Osteocyte (in vitro differentiated cells): ENCODE data around the gene SLC47A1. TPM values are rescaled to one million over a fixed set of nuclear protein-coding genes. Genes with fewer than 3 reads are reported as not detected.

ENCODE experiments used
- DNase-seq: peaks from one replicate; pipeline ENCODE4 v3.0.0; 2021; ENCODE audit warnings: mixed read lengths; ENCODE audit not compliant: unreplicated experiment; ENCODE audit errors: extremely low spot score
- H3K27ac Mint-ChIP-seq: one replicate; pipeline ENCODE4 v1.8.0; 2021; ENCODE audit warnings: mild to moderate bottlenecking, mixed read lengths; ENCODE audit not compliant: unreplicated experiment
- H3K27me3 Mint-ChIP-seq: one replicate; pipeline ENCODE4 v1.8.0; 2021; ENCODE audit warnings: mixed read lengths; ENCODE audit not compliant: unreplicated experiment
- H3K36me3 Mint-ChIP-seq: one replicate; pipeline ENCODE4 v1.8.0; 2021; ENCODE audit warnings: mixed read lengths; ENCODE audit not compliant: unreplicated experiment
- H3K4me1 Mint-ChIP-seq: one replicate; pipeline ENCODE4 v1.8.0; 2021; ENCODE audit warnings: mixed read lengths; ENCODE audit not compliant: unreplicated experiment
- H3K4me3 Mint-ChIP-seq: one replicate; pipeline ENCODE4 v1.8.0; 2021; ENCODE audit warnings: mild to moderate bottlenecking, moderate library complexity, mixed read lengths; ENCODE audit not compliant: unreplicated experiment
- H3K9me3 Mint-ChIP-seq: one replicate; pipeline ENCODE4 v1.8.0; 2021; ENCODE audit warnings: mixed read lengths; ENCODE audit not compliant: unreplicated experiment
- CTCF ChIP-seq: fragments of 200-600 bp; sonication (generic); IDR thresholded peaks from 2 replicates; pipeline ENCODE4 v1.5.0; 2021; ENCODE audit warnings: antibody characterized with exemption, mild to moderate bottlenecking, moderate library complexity
- total RNA-seq: library from RNA; stranded (reverse); gene quantifications from 2 replicates; pipeline ENCODE4 v1.2.1, GENCODE V29; 2021

The SLC47A1 gene
- total RNA-seq, 1 donor from 2014 or later, result 2.4 TPM

DNA sequence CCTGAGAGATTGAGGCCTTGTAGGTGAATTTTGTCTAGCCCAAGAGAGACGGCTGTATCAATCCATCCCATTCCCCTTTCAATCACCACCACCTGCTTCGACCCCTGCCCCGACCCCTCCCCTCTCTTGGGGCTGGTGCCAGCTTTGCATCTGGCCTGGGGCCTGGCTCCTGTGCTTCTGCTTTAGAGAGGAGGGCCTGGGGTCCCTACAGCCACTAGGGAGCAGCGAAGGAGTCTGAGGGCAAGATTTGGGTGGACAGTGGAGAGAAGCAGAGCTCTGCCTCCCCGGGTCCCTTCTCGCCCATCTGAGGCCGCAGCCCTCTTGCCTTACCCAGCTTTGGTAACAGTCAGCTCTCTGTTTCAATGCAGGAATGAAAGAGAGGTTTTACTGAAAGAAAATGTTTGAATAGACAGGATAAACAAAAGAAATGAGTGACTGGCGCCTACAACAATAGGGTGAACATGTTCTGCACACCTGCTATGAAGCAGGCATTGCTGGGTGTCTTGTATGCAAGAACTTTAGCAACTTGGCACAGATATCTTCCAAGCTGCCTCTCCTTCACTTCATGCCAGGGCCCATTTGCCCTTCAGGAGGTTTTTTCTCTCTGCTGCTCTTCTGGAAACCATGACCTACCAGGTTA is 57.4 kb downstream of the SLC47A1 start:
- H3K36me3 Mint-ChIP-seq, result no peaks in the 10 kb centered on the region
- H3K9me3 Mint-ChIP-seq, result no peaks in the 10 kb centered on the region
- peaks cover 4% of the 10 kb centered on the region for H3K27me3 Mint-ChIP-seq
- TF ChIP-seq CTCF, result no peak
- no peak for DNase-seq
- no peak overlapping the region for H3K4me3 Mint-ChIP-seq
- no peaks in the 10 kb centered on the region for H3K4me1 Mint-ChIP-seq
- no peak overlapping the region for H3K27ac Mint-ChIP-seq

- Mint-ChIP-seq H3K9me3 (no peaks in the 10 kb centered on the region), H3K4me3 (no peak overlapping the region), H3K36me3 (no peaks in the 10 kb centered on the region), H3K4me1 (no peaks in the 10 kb centered on the region), H3K27ac (no peak overlapping the region), H3K27me3 (peaks cover 8% of the 10 kb centered on the region)
- no peak for TF ChIP-seq CTCF
- no peak for DNase-seq
Measured at GRCh38 chr17:19592316-19592715, 58.7 kb downstream of the SLC47A1 start.

GRCh38 chr17:19596869-19597268 is 63.2 kb downstream of the SLC47A1 start:
- no peak overlapping the region for H3K27ac Mint-ChIP-seq
- no peak for TF ChIP-seq CTCF

GRCh38 chr17:19610311-19610710 is 76.7 kb downstream of the SLC47A1 start:
- TF ChIP-seq CTCF, result no peak
- H3K9me3 Mint-ChIP-seq, result no peaks in the 10 kb centered on the region
- peaks cover 4% of the 10 kb centered on the region for H3K4me1 Mint-ChIP-seq
- H3K27ac Mint-ChIP-seq, result no peak overlapping the region
- no peak overlapping the region for H3K4me3 Mint-ChIP-seq
- no peaks in the 10 kb centered on the region for H3K36me3 Mint-ChIP-seq
- no peaks in the 10 kb centered on the region for H3K27me3 Mint-ChIP-seq
- no peak for DNase-seq

More at GRCh38 chr17:19596869-19597268, 63.2 kb downstream of the SLC47A1 start:
- Mint-ChIP-seq H3K4me3 (no peak overlapping the region), H3K9me3 (no peaks in the 10 kb centered on the region), H3K4me1 (no peaks in the 10 kb centered on the region), H3K27me3 (peaks cover 5% of the 10 kb centered on the region), H3K36me3 (no peaks in the 10 kb centered on the region)
- DNase-seq, result no peak

GRCh38 chr17:19610879-19611278 is 77.2 kb downstream of the SLC47A1 start:
- H3K27ac Mint-ChIP-seq, result no peak overlapping the region
- DNase-seq, result no peak
- H3K9me3 Mint-ChIP-seq, result no peaks in the 10 kb centered on the region
- no peak for TF ChIP-seq CTCF
- no peaks in the 10 kb centered on the region for H3K36me3 Mint-ChIP-seq
- no peak overlapping the region for H3K4me3 Mint-ChIP-seq
- H3K4me1 Mint-ChIP-seq, result peaks cover 4% of the 10 kb centered on the region
- H3K27me3 Mint-ChIP-seq, result no peaks in the 10 kb centered on the region
